ENCODE data around the gene ARL14EPL. TPM values are rescaled to one million over a fixed set of nuclear protein-coding genes. Genes with fewer than 3 reads are reported as not detected.
A peak's percentile ranks its signal among the peaks of the same experiment; 100 is the strongest.

The ARL14EPL gene
- polyA plus RNA-seq (2013, experiment 1 of 2), result not detected
- not detected for polyA plus RNA-seq (2013, experiment 2 of 2)

DNA sequence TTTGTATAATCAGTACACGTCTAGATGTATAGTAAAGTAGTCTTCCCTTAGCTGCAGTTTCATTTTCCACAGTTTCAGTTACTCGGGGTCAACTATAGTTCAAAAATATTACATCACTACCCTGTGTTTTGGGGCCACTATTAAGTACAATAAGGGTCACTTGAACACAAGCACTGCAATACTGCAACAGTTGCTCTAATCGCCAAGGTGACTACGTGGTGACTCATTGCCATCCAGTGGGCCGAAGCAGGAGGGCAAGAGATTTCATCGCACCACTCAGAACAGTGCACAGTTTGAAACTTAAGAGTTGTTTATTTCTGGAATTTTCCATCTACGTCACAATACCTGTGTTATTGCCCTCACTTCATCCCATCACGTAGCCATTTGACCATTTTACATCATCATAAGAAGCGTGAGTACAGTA is at the start of gene ARL14EPL:
TSS of gene ARL14EPL (plus strand) at position 379 of the 424 bp plus-strand sequence. CDS start 18,994 bp downstream, outside the sequence.
- Histone ChIP-seq H2BK5ac (ENCODE audit: low read depth, low read length, poor library complexity, severe bottlenecking) (no peak within 1 kb of the TSS), H3K4me2 (ENCODE audit: low read length, poor library complexity, severe bottlenecking) (no peak within 1 kb of the TSS), H3K27ac (ENCODE audit: low read length, poor library complexity, severe bottlenecking) (no peak within 1 kb of the TSS), H2AK5ac (ENCODE audit: low read length, severe bottlenecking) (no peak within 1 kb of the TSS), H3K27me3 (ENCODE audit: control insufficient read depth in 1 of 2, insufficient read depth in 1 of 2, low read length in 2 of 2) (no peaks in the 10 kb centered on the region), H2BK12ac (ENCODE audit: low read length in 2 of 2) (no peak within 1 kb of the TSS), H4K91ac (ENCODE audit: low read length) (no peak within 1 kb of the TSS), H3K23ac (ENCODE audit: low read length in 2 of 2) (no peak within 1 kb of the TSS), H3K36me3 (ENCODE audit: control insufficient read depth in 1 of 2, insufficient read depth in 2 of 2, low read depth in 1 of 2, low read length in 2 of 2) (no peaks in the 10 kb centered on the region), H3K4me1 (ENCODE audit: control insufficient read depth, insufficient read depth, low read depth, low read length) (no peaks in the 10 kb centered on the region), H3K4me3 (ENCODE audit: insufficient read depth in 1 of 2, low read depth in 1 of 2, low read length in 2 of 2) (peak within 1 kb of the TSS in 1 of 2 experiments; percentile 16), H3K14ac (ENCODE audit: low read length in 2 of 2) (no peak within 1 kb of the TSS), H4K8ac (ENCODE audit: low read length) (no peak within 1 kb of the TSS), H3K18ac (ENCODE audit: low read depth in 1 of 2, low read length in 2 of 2) (no peak within 1 kb of the TSS), H2BK120ac (ENCODE audit: low read depth, low read length) (no peak within 1 kb of the TSS), H3K4ac (ENCODE audit: low read depth in 1 of 2, low read length in 2 of 2) (no peak within 1 kb of the TSS), H3K9ac (ENCODE audit: low read length) (peak within 1 kb of the TSS; percentile 49), H2AFZ (ENCODE audit: low read depth, low read length) (no peak within 1 kb of the TSS), H2BK15ac (ENCODE audit: low read depth, poor library complexity, severe bottlenecking) (no peak within 1 kb of the TSS), H3K79me1 (replicated peaks; ENCODE audit: low read length, poor library complexity, severe bottlenecking) (no peaks in the 10 kb centered on the region), H3K9me3 (ENCODE audit: control insufficient read depth, low read length) (no peaks in the 10 kb centered on the region)
- peak; percentile 79 for DNase-seq
- WGBS, result 40% methylated on average over 8 of the region's 9 CpGs

DNA sequence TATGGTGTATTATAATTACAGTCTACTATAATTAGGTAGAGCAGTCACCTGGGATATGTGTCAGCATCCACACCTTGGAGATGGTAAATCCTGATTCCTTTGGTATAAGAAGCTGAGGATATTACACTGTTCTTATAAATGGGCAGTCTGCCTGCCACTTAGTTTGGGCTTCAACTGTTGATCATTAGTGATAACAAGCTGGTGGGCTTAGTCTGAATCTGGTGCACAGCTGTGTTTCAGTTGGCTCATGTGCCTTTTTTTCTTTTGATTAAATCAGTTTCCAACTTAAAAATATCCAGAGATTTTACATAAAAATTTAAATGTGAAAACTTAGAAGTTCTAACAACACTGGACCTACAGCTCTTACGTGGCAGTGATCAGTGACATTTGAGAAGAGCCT is 48.8 kb upstream of the ARL14EPL start:
- Histone ChIP-seq H3K27ac (ENCODE audit: low read length, poor library complexity, severe bottlenecking) (no peak overlapping the region), H3K4me2 (ENCODE audit: low read length, poor library complexity, severe bottlenecking) (no peak overlapping the region), H2BK120ac (ENCODE audit: low read depth, low read length) (no peak overlapping the region), H2AFZ (ENCODE audit: low read depth, low read length) (no peak overlapping the region), H3K36me3 (ENCODE audit: control insufficient read depth in 1 of 2, insufficient read depth in 2 of 2, low read depth in 1 of 2, low read length in 2 of 2) (no peaks in the 10 kb centered on the region), H4K8ac (ENCODE audit: low read length) (no peak overlapping the region), H3K27me3 (ENCODE audit: control insufficient read depth in 1 of 2, insufficient read depth in 1 of 2, low read length in 2 of 2) (no peaks in the 10 kb centered on the region), H3K4ac (ENCODE audit: low read depth in 1 of 2, low read length in 2 of 2) (no peak overlapping the region), H2BK5ac (ENCODE audit: low read depth, low read length, poor library complexity, severe bottlenecking) (no peak overlapping the region), H3K14ac (ENCODE audit: low read length in 2 of 2) (no peak overlapping the region), H3K9ac (ENCODE audit: low read length) (no peak overlapping the region), H2BK12ac (ENCODE audit: low read length in 2 of 2) (no peak overlapping the region), H3K18ac (ENCODE audit: low read depth in 1 of 2, low read length in 2 of 2) (no peak overlapping the region), H3K9me3 (ENCODE audit: control insufficient read depth, low read length) (no peaks in the 10 kb centered on the region), H2BK15ac (ENCODE audit: low read depth, poor library complexity, severe bottlenecking) (no peak overlapping the region), H3K4me1 (ENCODE audit: control insufficient read depth, insufficient read depth, low read depth, low read length) (no peaks in the 10 kb centered on the region), H4K91ac (ENCODE audit: low read length) (no peak overlapping the region), H3K4me3 (ENCODE audit: insufficient read depth in 1 of 2, low read depth in 1 of 2, low read length in 2 of 2) (no peak overlapping the region), H3K23ac (ENCODE audit: low read length in 2 of 2) (no peak overlapping the region), H3K79me1 (replicated peaks; ENCODE audit: low read length, poor library complexity, severe bottlenecking) (no peaks in the 10 kb centered on the region), H2AK5ac (ENCODE audit: low read length, severe bottlenecking) (no peak overlapping the region)
- WGBS, result 64% methylated on average over 1 of the region's 1 CpG
- DNase-seq, result no peak

DNA sequence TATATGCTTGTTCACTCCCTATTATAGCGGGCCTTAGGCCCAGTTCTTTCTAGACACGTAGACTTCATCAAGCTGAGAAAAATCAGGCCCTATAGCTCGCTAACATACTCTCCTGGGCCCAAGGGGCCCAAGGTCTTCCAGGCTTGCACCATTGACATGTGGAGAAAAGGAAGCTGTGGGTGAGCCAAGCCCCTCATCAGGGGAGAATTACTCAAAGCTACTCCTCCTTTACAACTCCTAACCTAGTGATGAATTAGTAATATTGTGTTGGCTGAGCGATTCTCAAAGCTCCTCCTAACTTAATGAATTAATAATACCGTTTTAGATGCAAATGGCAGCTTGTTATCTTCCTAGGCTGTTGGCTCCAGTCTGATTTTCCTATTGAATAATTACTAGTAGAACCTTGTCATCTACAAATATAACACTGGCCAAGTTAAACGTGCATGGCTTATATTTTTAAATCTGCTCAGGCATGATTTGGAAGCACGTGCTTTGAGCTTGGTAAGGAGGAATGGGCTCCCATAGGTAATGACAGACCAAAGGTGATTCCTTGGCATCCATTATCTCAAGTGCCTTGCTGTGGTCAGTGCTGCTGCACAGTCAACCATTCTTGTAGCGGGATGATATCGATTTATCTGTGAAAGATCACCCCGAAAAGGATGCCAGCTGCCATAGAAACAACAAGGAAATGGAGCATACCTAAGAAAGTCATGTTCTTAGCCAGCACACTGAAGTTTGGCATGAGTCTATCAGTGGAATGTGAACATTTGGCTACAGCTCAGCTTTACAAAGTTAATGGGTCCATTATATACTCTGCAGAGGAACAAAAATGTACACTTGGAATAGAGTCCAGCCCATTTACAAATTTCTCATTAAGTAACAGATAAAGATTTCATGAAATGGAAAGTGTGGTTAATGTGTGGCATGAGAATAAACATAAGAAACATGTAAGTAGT is 46.2 kb upstream of the ARL14EPL start:
- 88% methylated on average over 7 of the region's 10 CpGs for WGBS
- DNase-seq, result no peak
- no peak overlapping the region for H3K27ac ChIP-seq (ENCODE audit: low read length, poor library complexity, severe bottlenecking)
- H2BK5ac ChIP-seq (ENCODE audit: low read depth, low read length, poor library complexity, severe bottlenecking), result no peak overlapping the region
- H2AK5ac ChIP-seq (ENCODE audit: low read length, severe bottlenecking), result no peak overlapping the region
- H3K18ac ChIP-seq (ENCODE audit: low read depth in 1 of 2, low read length in 2 of 2), result no peak overlapping the region
- H2BK12ac ChIP-seq (ENCODE audit: low read length in 2 of 2), result no peak overlapping the region
- H3K4me2 ChIP-seq (ENCODE audit: low read length, poor library complexity, severe bottlenecking), result no peak overlapping the region
- no peaks in the 10 kb centered on the region for H3K4me1 ChIP-seq (ENCODE audit: control insufficient read depth, insufficient read depth, low read depth, low read length)
- no peaks in the 10 kb centered on the region for H3K36me3 ChIP-seq (ENCODE audit: control insufficient read depth in 1 of 2, insufficient read depth in 2 of 2, low read depth in 1 of 2, low read length in 2 of 2)
- H3K4ac ChIP-seq (ENCODE audit: low read depth in 1 of 2, low read length in 2 of 2), result no peak overlapping the region
- H3K9ac ChIP-seq (ENCODE audit: low read length), result no peak overlapping the region
- H4K8ac ChIP-seq (ENCODE audit: low read length), result no peak overlapping the region
- H2BK120ac ChIP-seq (ENCODE audit: low read depth, low read length), result no peak overlapping the region
- no peak overlapping the region for H3K14ac ChIP-seq (ENCODE audit: low read length in 2 of 2)
- H3K79me1 ChIP-seq (replicated peaks; ENCODE audit: low read length, poor library complexity, severe bottlenecking), result no peaks in the 10 kb centered on the region
- peaks cover under 1% of the 10 kb centered on the region for H3K9me3 ChIP-seq (ENCODE audit: control insufficient read depth, low read length)
- H3K27me3 ChIP-seq (ENCODE audit: control insufficient read depth in 1 of 2, insufficient read depth in 1 of 2, low read length in 2 of 2), result no peaks in the 10 kb centered on the region
- H2BK15ac ChIP-seq (ENCODE audit: low read depth, poor library complexity, severe bottlenecking), result no peak overlapping the region
- H3K4me3 ChIP-seq (ENCODE audit: insufficient read depth in 1 of 2, low read depth in 1 of 2, low read length in 2 of 2), result no peak overlapping the region
- no peak overlapping the region for H3K23ac ChIP-seq (ENCODE audit: low read length in 2 of 2)
- no peak overlapping the region for H4K91ac ChIP-seq (ENCODE audit: low read length)
- no peak overlapping the region for H2AFZ ChIP-seq (ENCODE audit: low read depth, low read length)

DNA sequence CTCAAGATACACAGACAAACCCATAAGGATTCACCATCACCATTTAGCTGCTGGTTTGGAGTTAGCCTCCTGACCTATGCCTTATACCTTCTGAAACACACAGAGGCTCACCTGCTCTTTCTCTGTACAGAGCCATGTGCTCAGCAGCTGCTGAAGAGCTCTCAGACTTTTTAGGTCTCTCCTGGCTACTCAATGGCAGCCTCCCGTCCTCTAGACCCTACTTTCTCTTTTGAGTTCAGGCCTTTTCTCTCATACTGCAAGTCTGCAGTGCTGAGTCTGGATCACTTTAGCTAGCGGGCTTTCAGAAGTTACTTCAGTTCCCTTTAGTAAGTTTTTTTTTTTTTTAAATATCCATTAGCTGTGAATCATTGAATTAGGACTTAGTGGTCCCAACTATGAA is 44.3 kb upstream of the ARL14EPL start:
- H2BK15ac ChIP-seq (ENCODE audit: low read depth, poor library complexity, severe bottlenecking), result no peak overlapping the region
- no peak overlapping the region for H4K8ac ChIP-seq (ENCODE audit: low read length)
- peaks cover 4% of the 10 kb centered on the region for H3K9me3 ChIP-seq (ENCODE audit: control insufficient read depth, low read length)
- H3K14ac ChIP-seq (ENCODE audit: low read length in 2 of 2), result no peak overlapping the region
- WGBS, result 85% methylated on average over 2 of the region's 2 CpGs
- no peak overlapping the region for H2AK5ac ChIP-seq (ENCODE audit: low read length, severe bottlenecking)
- no peak overlapping the region for H3K4ac ChIP-seq (ENCODE audit: low read depth in 1 of 2, low read length in 2 of 2)
- no peak overlapping the region for H3K18ac ChIP-seq (ENCODE audit: low read depth in 1 of 2, low read length in 2 of 2)
- no peaks in the 10 kb centered on the region for H3K36me3 ChIP-seq (ENCODE audit: control insufficient read depth in 1 of 2, insufficient read depth in 2 of 2, low read depth in 1 of 2, low read length in 2 of 2)
- no peak overlapping the region for H3K27ac ChIP-seq (ENCODE audit: low read length, poor library complexity, severe bottlenecking)
- no peak overlapping the region for H2BK5ac ChIP-seq (ENCODE audit: low read depth, low read length, poor library complexity, severe bottlenecking)
- H2BK12ac ChIP-seq (ENCODE audit: low read length in 2 of 2), result no peak overlapping the region
- H3K9ac ChIP-seq (ENCODE audit: low read length), result no peak overlapping the region
- H2BK120ac ChIP-seq (ENCODE audit: low read depth, low read length), result no peak overlapping the region
- no peak overlapping the region for H3K23ac ChIP-seq (ENCODE audit: low read length in 2 of 2)
- DNase-seq, result no peak
- H3K79me1 ChIP-seq (replicated peaks; ENCODE audit: low read length, poor library complexity, severe bottlenecking), result no peaks in the 10 kb centered on the region
- no peak overlapping the region for H2AFZ ChIP-seq (ENCODE audit: low read depth, low read length)
- no peak overlapping the region for H3K4me3 ChIP-seq (ENCODE audit: insufficient read depth in 1 of 2, low read depth in 1 of 2, low read length in 2 of 2)
- H3K27me3 ChIP-seq (ENCODE audit: control insufficient read depth in 1 of 2, insufficient read depth in 1 of 2, low read length in 2 of 2), result no peaks in the 10 kb centered on the region
- no peaks in the 10 kb centered on the region for H3K4me1 ChIP-seq (ENCODE audit: control insufficient read depth, insufficient read depth, low read depth, low read length)
- no peak overlapping the region for H3K4me2 ChIP-seq (ENCODE audit: low read length, poor library complexity, severe bottlenecking)
- no peak overlapping the region for H4K91ac ChIP-seq (ENCODE audit: low read length)
